ENCODE results near the gene USP40. TPM values are rescaled to one million over a fixed set of nuclear protein-coding genes. Genes with fewer than 3 reads are reported as not detected.

Gene USP40
- total RNA-seq, 1 experiment from 2014 or later = 10.3 TPM

DNA sequence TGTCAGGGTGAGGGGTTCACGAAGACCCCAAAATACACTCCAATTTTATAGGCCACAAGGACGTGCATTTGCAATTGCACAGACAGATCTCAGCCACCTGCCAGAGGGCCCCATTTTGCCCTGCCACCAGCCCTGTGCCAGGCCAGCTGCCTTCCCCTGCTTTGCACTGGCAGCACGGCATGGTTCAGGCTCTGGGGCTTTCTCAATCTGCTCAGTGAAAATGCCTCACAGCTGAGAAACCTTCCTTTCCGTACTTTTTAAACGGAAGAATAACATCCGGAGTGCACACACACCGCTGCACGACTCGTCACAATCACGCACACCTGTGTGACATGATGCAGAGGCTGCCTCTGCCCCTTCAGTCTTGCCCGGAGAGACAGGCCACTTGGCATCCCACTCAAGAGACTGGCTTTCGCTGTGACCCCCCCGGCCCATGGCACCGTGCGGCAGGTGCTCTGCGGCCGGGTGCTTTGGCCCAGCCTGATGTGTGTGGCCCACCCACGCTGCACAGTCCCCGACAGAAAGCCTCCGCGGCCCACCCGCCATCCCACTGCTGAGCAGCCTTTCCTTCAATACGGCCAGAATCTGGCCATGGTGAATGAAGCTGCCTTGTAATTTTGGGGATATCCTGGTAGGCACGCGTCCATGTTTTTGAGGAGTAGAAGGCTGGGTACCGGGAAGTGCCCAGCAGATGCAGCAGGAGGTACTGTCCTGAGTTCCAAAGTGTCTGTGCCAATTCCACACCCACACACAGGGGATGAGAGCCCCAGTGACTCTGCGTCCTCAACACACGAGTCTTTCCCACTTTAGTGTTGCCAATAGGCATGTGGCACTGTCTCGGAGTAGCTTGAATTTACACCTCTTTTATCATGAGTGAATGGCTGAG, 88.8 kb downstream of the USP40 start:
- TF ChIP-seq KAT7 (CRISPR knock-in tag; IDR thresholded peaks at IDR 0.05; ENCODE audit: borderline replicate concordance) = no peak
- no peak for TF ChIP-seq ESRRA (CRISPR knock-in tag; IDR thresholded peaks at IDR 0.05; ENCODE audit: borderline replicate concordance)
- no peak for TF ChIP-seq ZNF121 (CRISPR knock-in tag; IDR thresholded peaks at IDR 0.05)
- no peak for TF ChIP-seq OVOL2 (CRISPR knock-in tag; IDR thresholded peaks at IDR 0.05; ENCODE audit: borderline replicate concordance)
- TF ChIP-seq GTF2I (CRISPR knock-in tag; conservative IDR thresholded peaks at IDR 0.05) = no peak
- TF ChIP-seq ZNF532 (CRISPR knock-in tag; IDR thresholded peaks at IDR 0.05; ENCODE audit: borderline replicate concordance) = no peak
- TF ChIP-seq CREM (CRISPR knock-in tag; IDR thresholded peaks at IDR 0.05) = no peak
- TF ChIP-seq ZSCAN18 (CRISPR knock-in tag; IDR thresholded peaks at IDR 0.05) = no peak
- no peak for TF ChIP-seq FOXP4 (CRISPR knock-in tag; IDR thresholded peaks at IDR 0.05)
- H3K27ac Mint-ChIP-seq = no peak overlapping the region
- H3K27me3 Mint-ChIP-seq (ENCODE audit: low read depth) = no peaks in the 10 kb centered on the region

GRCh38 chr2:233476651-233477547, 89.7 kb downstream of the USP40 start:
- no peak for ATAC-seq
- no peak overlapping the region for H3K27ac Mint-ChIP-seq
- POLR2A ChIA-PET = no interaction called here
- peaks cover 10% of the 10 kb centered on the region for H3K36me3 Mint-ChIP-seq
- H3K27me3 Mint-ChIP-seq (ENCODE audit: low read depth) = no peaks in the 10 kb centered on the region
- no peak for DNase-seq (ENCODE audit: low spot score)
- H3K4me3 Mint-ChIP-seq = no peak overlapping the region
- no peaks in the 10 kb centered on the region for H3K9me3 Mint-ChIP-seq
- CTCF ChIA-PET = interaction anchor here (1.1 to 1.3 kb wide), 3 partner anchors 21 to 123 kb away, joined by 3 to 6 read pairs (median 4); no protein-coding TSS in a partner anchor
- peaks cover 4% of the 10 kb centered on the region; the same call in 1 of the 2 replicates for H3K4me1 Mint-ChIP-seq
- TF ChIP-seq EMX1 (CRISPR knock-in tag; IDR thresholded peaks at IDR 0.05) = no peak
- TF ChIP-seq FOXP1 (CRISPR knock-in tag; IDR thresholded peaks at IDR 0.05; ENCODE audit: borderline replicate concordance) = no peak
- no peak for TF ChIP-seq JAZF1 (CRISPR knock-in tag; IDR thresholded peaks at IDR 0.05)
- no peak for TF ChIP-seq KAT7 (CRISPR knock-in tag; IDR thresholded peaks at IDR 0.05; ENCODE audit: borderline replicate concordance)
- TF ChIP-seq, protein P1, sequence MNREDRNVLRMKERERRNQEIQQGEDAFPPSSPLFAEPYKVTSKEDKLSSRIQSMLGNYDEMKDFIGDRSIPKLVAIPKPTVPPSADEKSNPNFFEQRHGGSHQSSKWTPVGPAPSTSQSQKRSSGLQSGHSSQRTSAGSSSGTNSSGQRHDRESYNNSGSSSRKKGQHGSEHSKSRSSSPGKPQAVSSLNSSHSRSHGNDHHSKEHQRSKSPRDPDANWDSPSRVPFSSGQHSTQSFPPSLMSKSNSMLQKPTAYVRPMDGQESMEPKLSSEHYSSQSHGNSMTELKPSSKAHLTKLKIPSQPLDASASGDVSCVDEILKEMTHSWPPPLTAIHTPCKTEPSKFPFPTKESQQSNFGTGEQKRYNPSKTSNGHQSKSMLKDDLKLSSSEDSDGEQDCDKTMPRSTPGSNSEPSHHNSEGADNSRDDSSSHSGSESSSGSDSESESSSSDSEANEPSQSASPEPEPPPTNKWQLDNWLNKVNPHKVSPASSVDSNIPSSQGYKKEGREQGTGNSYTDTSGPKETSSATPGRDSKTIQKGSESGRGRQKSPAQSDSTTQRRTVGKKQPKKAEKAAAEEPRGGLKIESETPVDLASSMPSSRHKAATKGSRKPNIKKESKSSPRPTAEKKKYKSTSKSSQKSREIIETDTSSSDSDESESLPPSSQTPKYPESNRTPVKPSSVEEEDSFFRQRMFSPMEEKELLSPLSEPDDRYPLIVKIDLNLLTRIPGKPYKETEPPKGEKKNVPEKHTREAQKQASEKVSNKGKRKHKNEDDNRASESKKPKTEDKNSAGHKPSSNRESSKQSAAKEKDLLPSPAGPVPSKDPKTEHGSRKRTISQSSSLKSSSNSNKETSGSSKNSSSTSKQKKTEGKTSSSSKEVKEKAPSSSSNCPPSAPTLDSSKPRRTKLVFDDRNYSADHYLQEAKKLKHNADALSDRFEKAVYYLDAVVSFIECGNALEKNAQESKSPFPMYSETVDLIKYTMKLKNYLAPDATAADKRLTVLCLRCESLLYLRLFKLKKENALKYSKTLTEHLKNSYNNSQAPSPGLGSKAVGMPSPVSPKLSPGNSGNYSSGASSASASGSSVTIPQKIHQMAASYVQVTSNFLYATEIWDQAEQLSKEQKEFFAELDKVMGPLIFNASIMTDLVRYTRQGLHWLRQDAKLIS (CRISPR knock-in tag; IDR thresholded peaks at IDR 0.05; ENCODE audit: borderline replicate concordance) = no peak
- TF ChIP-seq TEAD1 (CRISPR knock-in tag; IDR thresholded peaks at IDR 0.05) = no peak
- TF ChIP-seq, protein P2, sequence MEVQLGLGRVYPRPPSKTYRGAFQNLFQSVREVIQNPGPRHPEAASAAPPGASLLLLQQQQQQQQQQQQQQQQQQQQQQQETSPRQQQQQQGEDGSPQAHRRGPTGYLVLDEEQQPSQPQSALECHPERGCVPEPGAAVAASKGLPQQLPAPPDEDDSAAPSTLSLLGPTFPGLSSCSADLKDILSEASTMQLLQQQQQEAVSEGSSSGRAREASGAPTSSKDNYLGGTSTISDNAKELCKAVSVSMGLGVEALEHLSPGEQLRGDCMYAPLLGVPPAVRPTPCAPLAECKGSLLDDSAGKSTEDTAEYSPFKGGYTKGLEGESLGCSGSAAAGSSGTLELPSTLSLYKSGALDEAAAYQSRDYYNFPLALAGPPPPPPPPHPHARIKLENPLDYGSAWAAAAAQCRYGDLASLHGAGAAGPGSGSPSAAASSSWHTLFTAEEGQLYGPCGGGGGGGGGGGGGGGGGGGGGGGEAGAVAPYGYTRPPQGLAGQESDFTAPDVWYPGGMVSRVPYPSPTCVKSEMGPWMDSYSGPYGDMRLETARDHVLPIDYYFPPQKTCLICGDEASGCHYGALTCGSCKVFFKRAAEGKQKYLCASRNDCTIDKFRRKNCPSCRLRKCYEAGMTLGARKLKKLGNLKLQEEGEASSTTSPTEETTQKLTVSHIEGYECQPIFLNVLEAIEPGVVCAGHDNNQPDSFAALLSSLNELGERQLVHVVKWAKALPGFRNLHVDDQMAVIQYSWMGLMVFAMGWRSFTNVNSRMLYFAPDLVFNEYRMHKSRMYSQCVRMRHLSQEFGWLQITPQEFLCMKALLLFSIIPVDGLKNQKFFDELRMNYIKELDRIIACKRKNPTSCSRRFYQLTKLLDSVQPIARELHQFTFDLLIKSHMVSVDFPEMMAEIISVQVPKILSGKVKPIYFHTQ (CRISPR knock-in tag; IDR thresholded peaks at IDR 0.05) = no peak
- TF ChIP-seq ZNF396 (CRISPR knock-in tag; IDR thresholded peaks at IDR 0.05; ENCODE audit: borderline replicate concordance) = no peak
- no peak for TF ChIP-seq ZNF219 (CRISPR knock-in tag; IDR thresholded peaks at IDR 0.05; ENCODE audit: borderline replicate concordance)

More for the DNA sequence above, 88.8 kb downstream of the USP40 start:
- ATAC-seq = no peak
- Mint-ChIP-seq H3K9me3 (peaks cover 6% of the 10 kb centered on the region), H3K36me3 (peaks cover 13% of the 10 kb centered on the region), H3K4me1 (peaks cover 4% of the 10 kb centered on the region; the same call in 1 of the 2 replicates), H3K4me3 (no peak overlapping the region)
- no peak for DNase-seq (ENCODE audit: low spot score)
- CTCF ChIA-PET = interaction anchor here (1.1 to 1.3 kb wide), 3 partner anchors 20 to 124 kb away, joined by 3 to 6 read pairs (median 4); no protein-coding TSS in a partner anchor
- POLR2A ChIA-PET = no interaction called here
